Measurements from ENCODE around the gene PHF1.
"Not testable (repeated sequence)": the region's sequence is repeated elsewhere in the genome, so short reads cannot be mapped to it uniquely, and the experiment has no call there.

Gene PHF1

GRCh38 chr6:33410711-33411631 is at the start of gene PHF1:
Gene PHF1 (plus strand): TSS chr6:33411014. CDS start chr6:33412264, 1,250 bp downstream.
- peak; percentile 74 to 79 for DNase-seq

DNA sequence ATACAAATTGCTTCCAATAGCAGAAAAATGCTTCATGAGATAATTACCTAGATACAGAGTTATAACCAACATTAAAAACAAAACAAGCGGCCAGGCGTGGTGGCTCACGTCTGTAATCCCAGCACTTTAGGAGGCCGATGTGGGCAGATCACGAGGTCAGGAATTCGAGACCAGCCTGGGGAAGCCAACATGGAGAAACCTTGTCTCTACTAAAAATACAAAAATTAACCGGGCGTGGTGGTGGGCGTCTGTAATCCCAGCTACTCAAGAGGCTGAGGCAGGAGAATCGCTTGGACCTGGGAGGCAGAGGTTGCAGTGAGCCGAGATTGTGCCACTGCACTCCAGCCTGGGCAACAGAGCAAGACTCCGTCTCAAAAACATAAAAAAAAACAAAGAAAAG is 47.3 kb upstream of the PHF1 start:
- DNase-seq = not testable (repeated sequence)

GRCh38 chr6:33364475-33365205 is 46.2 kb upstream of the PHF1 start:
- DNase-seq = not testable (repeated sequence)

GRCh38 chr6:33365206-33365971 is 45.4 kb upstream of the PHF1 start:
- DNase-seq = not testable (repeated sequence)

GRCh38 chr6:33367009-33367714 is 43.7 kb upstream of the PHF1 start:
- no peak for DNase-seq

GRCh38 chr6:33367715-33368025 is 43.1 kb upstream of the PHF1 start:
- DNase-seq = not testable (repeated sequence)

- DNase-seq = not testable (repeated sequence)
These were observed 38.9 kb upstream of the PHF1 start for GRCh38 chr6:33371901-33372300.

DNA sequence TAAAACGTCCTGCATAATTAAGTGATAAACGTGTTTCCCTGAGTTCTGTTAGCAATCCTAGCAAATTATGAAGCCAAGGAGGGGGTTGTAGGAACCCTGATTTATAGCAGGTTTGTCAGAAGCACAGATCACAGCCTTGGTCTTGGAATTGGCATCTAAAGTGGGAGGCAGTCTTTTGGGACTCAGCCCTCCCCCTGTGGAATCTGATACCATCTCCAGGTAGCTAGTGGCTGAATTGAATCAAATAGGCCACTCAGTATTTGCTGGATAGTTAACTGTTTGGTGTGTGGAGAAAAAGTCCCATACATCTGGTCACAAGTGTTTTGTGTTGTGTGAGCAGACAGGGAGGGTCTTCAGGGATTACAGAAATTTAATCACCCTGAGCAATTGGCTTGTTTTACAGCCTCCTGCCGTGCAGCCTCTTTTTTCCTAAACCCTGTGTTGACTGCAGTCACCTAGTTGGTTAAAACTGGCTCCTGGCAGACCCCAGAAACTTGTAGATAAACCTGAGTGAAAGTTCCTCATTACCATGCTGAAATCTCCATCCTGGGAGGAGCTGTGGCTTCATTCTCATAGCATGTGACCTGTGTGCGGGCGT is 38.2 kb upstream of the PHF1 start:
- no peak for DNase-seq

- DNase-seq = no peak
These were observed 36.6 kb upstream of the PHF1 start for GRCh38 chr6:33373960-33374910.

GRCh38 chr6:33375143-33375671 is 35.6 kb upstream of the PHF1 start:
- DNase-seq = no peak

DNA sequence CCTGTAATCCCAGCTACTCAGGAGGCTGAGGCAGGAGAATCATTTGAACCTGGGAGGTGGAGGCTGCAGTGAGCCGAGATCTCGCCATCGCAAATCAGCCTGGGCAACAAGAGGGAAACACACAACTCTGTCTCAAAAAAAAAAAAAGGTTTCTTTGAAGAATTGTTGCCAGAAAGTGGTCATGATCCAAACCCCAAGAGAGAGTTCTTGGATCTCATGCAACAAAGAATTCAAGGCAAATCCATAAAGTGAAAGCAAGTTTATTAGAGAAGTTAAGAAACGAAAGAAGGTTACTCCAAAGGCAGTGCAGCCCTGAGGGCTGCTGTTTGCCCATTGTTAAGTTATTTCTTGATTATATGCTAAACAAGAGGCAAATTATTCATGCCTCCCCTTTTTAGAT is 33.6 kb upstream of the PHF1 start:
- no peak for DNase-seq

- not testable (repeated sequence) for DNase-seq
These were observed 31.6 kb upstream of the PHF1 start for GRCh38 chr6:33379184-33379583.

- no peak for DNase-seq
These were observed 30.4 kb upstream of the PHF1 start for GRCh38 chr6:33380272-33380981.

DNA sequence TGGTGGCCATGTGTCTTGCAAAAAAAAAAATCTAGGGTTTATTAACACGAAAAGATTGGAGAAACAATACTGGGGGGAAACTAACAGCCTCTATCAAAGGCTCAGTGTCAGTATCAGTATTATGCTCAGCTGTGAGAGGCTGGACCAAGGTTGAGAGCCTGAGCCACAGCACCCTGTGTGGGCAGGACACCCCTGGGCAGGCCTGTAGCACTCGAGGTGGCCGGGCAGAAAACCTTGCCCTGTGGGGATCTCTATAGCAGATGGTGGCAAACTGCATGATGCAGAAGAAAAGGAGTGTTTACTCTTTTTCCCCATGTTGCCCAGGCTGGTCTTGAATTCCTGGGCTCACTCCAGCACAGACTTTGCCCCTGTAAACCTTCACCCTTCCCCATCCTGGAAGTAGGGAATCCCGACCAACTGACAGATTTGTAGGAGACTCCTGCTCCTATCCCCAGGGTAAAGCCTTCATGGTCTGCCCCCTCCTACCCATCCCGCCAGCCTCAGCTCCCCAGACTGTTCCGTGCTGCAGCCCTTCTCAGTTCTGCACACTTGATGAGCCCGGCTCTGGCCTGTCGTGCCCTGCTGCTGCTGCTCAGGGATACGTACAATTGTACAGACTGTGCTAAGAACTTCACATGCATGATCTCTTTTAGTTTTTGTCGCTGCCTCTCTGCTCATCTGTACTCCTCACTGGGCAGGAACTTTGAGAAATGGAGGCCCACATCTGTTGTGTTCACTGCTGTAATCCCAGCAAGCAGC is 27.2 kb upstream of the PHF1 start:
- DNase-seq = no peak

GRCh38 chr6:33384581-33385020 is 26.2 kb upstream of the PHF1 start:
- DNase-seq = no peak

DNA sequence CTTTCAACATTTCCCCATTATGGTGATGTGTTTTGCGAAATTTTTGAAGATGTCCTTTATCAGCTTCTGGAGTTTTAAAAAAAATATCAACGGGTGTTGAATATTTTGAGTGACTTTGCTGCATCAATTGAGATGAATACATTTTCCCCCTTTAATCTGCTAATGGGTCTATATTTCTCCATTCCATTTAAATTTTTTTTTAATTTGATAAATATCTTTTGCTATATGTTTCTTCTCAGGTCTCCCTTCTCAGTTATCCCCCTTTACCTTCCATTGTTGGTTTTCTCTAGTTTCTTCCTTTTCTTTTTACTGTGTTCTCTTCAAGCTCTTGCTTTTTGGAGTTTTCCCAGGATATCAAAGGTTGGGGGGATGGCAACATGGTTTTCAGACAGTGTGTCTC is 20.6 kb upstream of the PHF1 start:
- no peak for DNase-seq

GRCh38 chr6:33390767-33391277 is 20.0 kb upstream of the PHF1 start:
- DNase-seq = no peak

GRCh38 chr6:33391278-33391921 is 19.4 kb upstream of the PHF1 start, which contains the start of gene KIFC1:
Gene KIFC1 (plus strand): TSS chr6:33391823. CDS start chr6:33391986, 163 bp downstream.
- DNase-seq = peak; percentile 99

Data from SHP77 (cell line).